ENCODE measurements around the gene UBE2F. TPM values are rescaled to one million over a fixed set of nuclear protein-coding genes. Genes with fewer than 3 reads are reported as not detected.

UBE2F gene
- total and polyA plus RNA-seq, 9 of the 15 experiments (the other 6 are each of a cell fraction or from before 2014, with no cell fraction given): 18.1 to 88.1 (median 53.0) TPM

DNA sequence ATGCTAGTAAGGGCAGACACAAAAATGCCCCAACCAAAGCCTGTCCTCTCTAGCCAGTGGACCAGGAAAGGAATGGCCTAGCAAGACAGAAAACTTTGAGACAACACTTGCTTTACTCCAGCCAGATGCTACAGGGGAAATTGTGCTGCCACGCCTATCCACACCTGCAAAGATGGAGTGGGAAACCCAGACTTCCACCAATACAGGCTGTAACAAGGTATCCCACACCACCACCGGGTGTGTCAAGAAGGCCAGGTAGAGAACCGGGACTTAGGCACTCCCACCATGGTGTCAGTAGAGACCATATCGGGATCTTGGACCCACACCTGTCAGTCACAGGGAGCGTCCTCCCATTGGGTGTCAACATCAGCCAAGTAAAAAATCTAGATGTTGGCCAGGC lies 117.1 kb downstream of the UBE2F start:
- Histone ChIP-seq H2AFZ (ENCODE audit: low read depth, low read length) (no peak overlapping the region), H3K4me3 (no peak overlapping the region), H3K27ac (ENCODE audit: extremely low read depth, low read depth, low read length) (no peak overlapping the region), H4K20me1 (replicated peaks; ENCODE audit: control insufficient read depth, insufficient read depth, low read length) (no peaks in the 10 kb centered on the region), H3K79me2 (ENCODE audit: control insufficient read depth, insufficient read depth, low read length) (no peaks in the 10 kb centered on the region), H3K36me3 (ENCODE audit: control insufficient read depth, insufficient read depth, low read length) (peaks cover 49% of the 10 kb centered on the region; the same call in 2 of the 3 replicates), H3K27me3 (ENCODE audit: control insufficient read depth in 2 of 2, insufficient read depth in 2 of 2, low read length in 2 of 2) (no peaks in the 10 kb centered on the region), H3K4me2 (ENCODE audit: insufficient read depth, low read length) (no peak overlapping the region), H3K9ac (ENCODE audit: insufficient read depth in 1 of 2, low read depth in 2 of 2, low read length in 2 of 2) (no peak overlapping the region), H3K9me3 (replicated peaks; ENCODE audit: control insufficient read depth, insufficient read depth, low read depth, low read length) (no peaks in the 10 kb centered on the region), H3K9me1 (ENCODE audit: control insufficient read depth, insufficient read depth, low read length) (no peaks in the 10 kb centered on the region), H3K4me1 (replicated peaks in 1 of 2; ENCODE audit: control insufficient read depth in 2 of 2, insufficient read depth in 2 of 2, low read length in 2 of 2) (no peaks in the 10 kb centered on the region)
- intact Hi-C loops (cut with micrococcal nuclease) (no loop called here), in situ Hi-C loops (cut with MboI) (no loop called here)
- DNase-seq (ENCODE audit: extremely low read depth in 1 of 4, low spot score in 3 of 4): no peak
- 90% methylated on average over 2 of the region's 5 CpGs for WGBS (ENCODE audit: insufficient coverage, low coverage, missing lambda C conversion rate)
- no peak for FAIRE-seq
- BruUV-seq (replicated peaks): no TSS peak
- ChIA-PET CTCF (ENCODE audit: low intra/inter-chr PET ratio) (no interaction called here), POLR2A (no interaction called here)
- TF ChIP-seq ZNF354B (CRISPR knock-in tag; IDR thresholded peaks at IDR 0.05) (no peak), NR4A1 (CRISPR knock-in tag; IDR thresholded peaks at IDR 0.05) (no peak), NR4A1 (tag; IDR thresholded peaks at IDR 0.05) (no peak), SRSF3 (IDR thresholded peaks at IDR 0.05; ENCODE audit: insufficient read depth, low read length) (no peak), BDP1 (IDR thresholded peaks at IDR 0.05; ENCODE audit: insufficient read depth, insufficient read length) (no peak), KAT2B (IDR thresholded peaks at IDR 0.05; ENCODE audit: low read depth, low read length) (no peak), HDGF (IDR thresholded peaks at IDR 0.05) (no peak), ZNF274 (IDR thresholded peaks at IDR 0.05; ENCODE audit: borderline replicate concordance, low read depth, low read length) (no peak), ZNF717 (CRISPR knock-in tag; IDR thresholded peaks at IDR 0.05) (no peak)
- TF ChIP-seq, protein P1, sequence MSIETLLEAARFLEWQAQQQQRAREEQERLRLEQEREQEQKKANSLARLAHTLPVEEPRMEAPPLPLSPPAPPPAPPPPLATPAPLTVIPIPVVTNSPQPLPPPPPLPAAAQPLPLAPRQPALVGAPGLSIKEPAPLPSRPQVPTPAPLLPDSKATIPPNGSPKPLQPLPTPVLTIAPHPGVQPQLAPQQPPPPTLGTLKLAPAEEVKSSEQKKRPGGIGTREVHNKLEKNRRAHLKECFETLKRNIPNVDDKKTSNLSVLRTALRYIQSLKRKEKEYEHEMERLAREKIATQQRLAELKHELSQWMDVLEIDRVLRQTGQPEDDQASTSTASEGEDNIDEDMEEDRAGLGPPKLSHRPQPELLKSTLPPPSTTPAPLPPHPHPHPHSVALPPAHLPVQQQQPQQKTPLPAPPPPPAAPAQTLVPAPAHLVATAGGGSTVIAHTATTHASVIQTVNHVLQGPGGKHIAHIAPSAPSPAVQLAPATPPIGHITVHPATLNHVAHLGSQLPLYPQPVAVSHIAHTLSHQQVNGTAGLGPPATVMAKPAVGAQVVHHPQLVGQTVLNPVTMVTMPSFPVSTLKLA (conservative IDR thresholded peaks at IDR 0.05): no peak
- ATAC-seq: no peak

Data from K562 (cell line).